AG10803 (cell line): Measurements from ENCODE around the gene TMEM229A.

Experiments used
- DNase-seq: peaks from one replicate; pipeline ENCODE4 v3.0.0; 2010; ENCODE audit warnings: low read depth
- H3K4me3 ChIP-seq: 2 replicates; pipeline ENCODE4 v1.5.1; 2011; ENCODE audit warnings: mild to moderate bottlenecking, low read length, control low read depth
- CTCF ChIP-seq: conservative IDR thresholded peaks from 2 replicates; pipeline ENCODE4 v1.5.1; 2011; ENCODE audit warnings: mild to moderate bottlenecking, low read length, control low read depth, inconsistent platforms

Gene TMEM229A

GRCh38 chr7:124071843-124072242 lies 39.0 kb upstream of the TMEM229A start:
- DNase-seq: no peak

GRCh38 chr7:124062171-124062570 lies 29.3 kb upstream of the TMEM229A start:
- no peak for DNase-seq
- TF ChIP-seq CTCF: no peak
- no peak overlapping the region for H3K4me3 ChIP-seq

More at GRCh38 chr7:124071843-124072242, 39.0 kb upstream of the TMEM229A start:
- no peak for TF ChIP-seq CTCF
- H3K4me3 ChIP-seq: no peak overlapping the region

GRCh38 chr7:124060528-124060927 lies 27.7 kb upstream of the TMEM229A start:
- TF ChIP-seq CTCF: no peak
- no peak overlapping the region for H3K4me3 ChIP-seq
- no peak for DNase-seq

- no peak for DNase-seq
- no peak for TF ChIP-seq CTCF
- H3K4me3 ChIP-seq: no peak overlapping the region
Measured at GRCh38 chr7:124059375-124059774, 26.5 kb upstream of the TMEM229A start.

GRCh38 chr7:124058515-124058914 lies 25.6 kb upstream of the TMEM229A start:
- H3K4me3 ChIP-seq: no peak overlapping the region
- no peak for TF ChIP-seq CTCF
- no peak for DNase-seq

- no peak for DNase-seq
- TF ChIP-seq CTCF: no peak
- no peak overlapping the region for H3K4me3 ChIP-seq
Measured at GRCh38 chr7:124057872-124058271, 25.0 kb upstream of the TMEM229A start.

- H3K4me3 ChIP-seq: no peak overlapping the region
- no peak for TF ChIP-seq CTCF
- DNase-seq: no peak
Measured at GRCh38 chr7:124056234-124056633, 23.4 kb upstream of the TMEM229A start.
